ENCODE measurements around the gene LUC7L.

- no peak for TF ChIP-seq CTCF (IDR thresholded peaks at IDR 0.05)
- TF ChIP-seq POLR2A (IDR thresholded peaks at IDR 0.05): no peak
- no peak for TF ChIP-seq EP300 (IDR thresholded peaks at IDR 0.05)
Measured at GRCh38 chr16:255183-255582, 25.9 kb upstream of the LUC7L start.

Measured in ovary (tissue), 3 donors.